ENCODE measurements around the gene ADCY7. TPM values are rescaled to one million over a fixed set of nuclear protein-coding genes. Genes with fewer than 3 reads are reported as not detected.

The ADCY7 gene
- total and polyA plus RNA-seq, 9 of the 15 experiments (the other 6 are each of a cell fraction or from before 2014, with no cell fraction given) = 2.3 to 108 (median 28.6) TPM

DNA sequence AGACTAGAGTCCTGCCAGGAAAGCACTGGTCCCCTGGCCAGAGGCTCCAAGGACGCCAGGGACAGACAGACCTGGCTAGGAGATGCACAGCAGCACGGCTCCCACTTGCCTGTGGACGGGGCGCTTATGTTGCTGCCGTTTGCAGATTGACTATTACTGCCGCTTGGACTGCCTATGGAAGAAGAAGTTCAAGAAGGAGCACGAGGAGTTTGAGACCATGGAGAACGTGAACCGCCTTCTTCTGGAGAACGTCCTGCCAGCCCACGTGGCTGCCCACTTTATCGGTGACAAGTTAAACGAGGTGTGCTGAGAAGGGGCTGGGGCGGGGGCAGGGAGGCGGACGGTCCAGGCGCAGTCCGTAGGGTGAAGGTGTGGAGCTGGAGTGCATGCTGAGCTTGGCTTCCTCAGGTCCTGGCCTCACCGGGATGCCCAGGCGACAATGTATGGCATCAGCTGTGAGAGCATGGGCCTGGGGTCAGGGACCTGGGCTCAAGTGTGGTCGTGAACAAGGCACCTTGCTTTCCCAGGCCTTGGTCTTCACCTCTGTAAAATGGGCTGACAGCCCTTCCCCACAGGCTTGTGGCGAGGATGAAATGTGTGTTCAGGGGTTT, 45.6 kb downstream of the ADCY7 start (continued):
- TF ChIP-seq, protein P1, sequence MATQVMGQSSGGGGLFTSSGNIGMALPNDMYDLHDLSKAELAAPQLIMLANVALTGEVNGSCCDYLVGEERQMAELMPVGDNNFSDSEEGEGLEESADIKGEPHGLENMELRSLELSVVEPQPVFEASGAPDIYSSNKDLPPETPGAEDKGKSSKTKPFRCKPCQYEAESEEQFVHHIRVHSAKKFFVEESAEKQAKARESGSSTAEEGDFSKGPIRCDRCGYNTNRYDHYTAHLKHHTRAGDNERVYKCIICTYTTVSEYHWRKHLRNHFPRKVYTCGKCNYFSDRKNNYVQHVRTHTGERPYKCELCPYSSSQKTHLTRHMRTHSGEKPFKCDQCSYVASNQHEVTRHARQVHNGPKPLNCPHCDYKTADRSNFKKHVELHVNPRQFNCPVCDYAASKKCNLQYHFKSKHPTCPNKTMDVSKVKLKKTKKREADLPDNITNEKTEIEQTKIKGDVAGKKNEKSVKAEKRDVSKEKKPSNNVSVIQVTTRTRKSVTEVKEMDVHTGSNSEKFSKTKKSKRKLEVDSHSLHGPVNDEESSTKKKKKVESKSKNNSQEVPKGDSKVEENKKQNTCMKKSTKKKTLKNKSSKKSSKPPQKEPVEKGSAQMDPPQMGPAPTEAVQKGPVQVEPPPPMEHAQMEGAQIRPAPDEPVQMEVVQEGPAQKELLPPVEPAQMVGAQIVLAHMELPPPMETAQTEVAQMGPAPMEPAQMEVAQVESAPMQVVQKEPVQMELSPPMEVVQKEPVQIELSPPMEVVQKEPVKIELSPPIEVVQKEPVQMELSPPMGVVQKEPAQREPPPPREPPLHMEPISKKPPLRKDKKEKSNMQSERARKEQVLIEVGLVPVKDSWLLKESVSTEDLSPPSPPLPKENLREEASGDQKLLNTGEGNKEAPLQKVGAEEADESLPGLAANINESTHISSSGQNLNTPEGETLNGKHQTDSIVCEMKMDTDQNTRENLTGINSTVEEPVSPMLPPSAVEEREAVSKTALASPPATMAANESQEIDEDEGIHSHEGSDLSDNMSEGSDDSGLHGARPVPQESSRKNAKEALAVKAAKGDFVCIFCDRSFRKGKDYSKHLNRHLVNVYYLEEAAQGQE (IDR thresholded peaks at IDR 0.05; ENCODE audit: borderline replicate concordance) = no peak
- TF ChIP-seq, protein P1 (CRISPR knock-in tag; IDR thresholded peaks at IDR 0.05; ENCODE audit: low read depth) = no peak
- TF ChIP-seq RBM39 (optimal IDR thresholded peaks at IDR 0.05; ENCODE audit: low read depth, low read length) (no peak), ADNP (tag; IDR thresholded peaks at IDR 0.05) (no peak), CBX1 (IDR thresholded peaks at IDR 0.05; ENCODE audit: low read depth) (0 out of 2 replicates have a peak, but pooled peaks have one; percentile 48), ZNF224 (CRISPR knock-in tag; IDR thresholded peaks at IDR 0.05) (no peak), ETV1 (tag; conservative IDR thresholded peaks at IDR 0.05; ENCODE audit: low read depth) (no peak)
